Gastroesophageal sphincter (tissue), 4 donors: ENCODE data around the gene SRP14. TPM values are rescaled to one million over a fixed set of nuclear protein-coding genes. Genes with fewer than 3 reads are reported as not detected.

ENCODE experiments used
- ATAC-seq: fragments of 150-250 bp; one replicate; pipeline ENCODE4 v1.9.1; 2016; ENCODE audit warnings: mild to moderate bottlenecking, moderate library complexity
- H3K27ac ChIP-seq, 4 donors: fragments of 200-600 bp; sonication (generic) in 3 of 4; 1 replicate in 3 of 4; 2 replicates in 1 of 4; pipeline ENCODE4 v1.5.1; 2016 to 2019
- H3K27me3 ChIP-seq: fragments of 200-600 bp; sonication (generic); one replicate; pipeline ENCODE4 v1.5.1; 2019
- H3K36me3 ChIP-seq, 2 donors: fragments of 200-600 bp; sonication (generic); one replicate each; pipeline ENCODE4 v1.5.1; 2019; ENCODE audit warnings: control low read depth in 1 of 2
- H3K4me1 ChIP-seq, 3 donors: fragments of 200-600 bp; sonication (generic); 1 replicate in 2 of 3; 2 replicates in 1 of 3; pipeline ENCODE4 v1.5.1; 2016 to 2019; ENCODE audit warnings: control low read depth in 2 of 3
- H3K4me3 ChIP-seq, 2 donors: fragments of 200-600 bp; sonication (generic); one replicate each; pipeline ENCODE4 v1.5.1; 2019; ENCODE audit warnings: mild to moderate bottlenecking in 1 of 2, moderate library complexity in 1 of 2
- H3K9me3 ChIP-seq, 3 donors: fragments of 200-600 bp; sonication (generic); one replicate each; pipeline ENCODE4 v1.5.1; 2017 to 2019; ENCODE audit warnings: control low read depth in 2 of 3
- EP300 ChIP-seq: sonication (generic); formaldehyde crosslinking; IDR thresholded peaks from one replicate; pipeline ENCODE4 v1.6.1; 2017; ENCODE audit warnings: antibody characterized with exemption, mild to moderate bottlenecking
- POLR2A ChIP-seq, 2 donors: fragments of 450-650 bp; IDR thresholded peaks; one replicate each; pipeline ENCODE4 v1.6.1; 2017; ENCODE audit warnings: antibody characterized with exemption in 2 of 2, mild to moderate bottlenecking in 2 of 2, moderate library complexity in 1 of 2
- POLR2AphosphoS5 ChIP-seq: sonication (generic); formaldehyde crosslinking; IDR thresholded peaks from one replicate; pipeline ENCODE4 v1.6.1; 2017; ENCODE audit warnings: antibody characterized with exemption
- WGBS, 2 donors: methylation state at CpG; one replicate each; pipeline ENCODE4 v1.1.5; 2018; ENCODE audit warnings: low coverage in 1 of 2; 5-methylcytosine and 5-hydroxymethylcytosine counted together
- total RNA-seq, 4 donors: library from RNA; depleted of rRNA; stranded (reverse); fragments of >200 nt; gene quantifications; one replicate each; pipeline ENCODE4 v1.1.0, GENCODE V29; 2016
- TF ChIP-seq, protein P1 (sequence below), 4 experiments: fragments of 200-600 bp in 2 of 4; fragments of 450-650 bp in 2 of 4; sonication (generic) in 1 of 4; IDR thresholded peaks; one replicate each; pipeline ENCODE4 v1.5.1; 2017 to 2019; ENCODE audit warnings: antibody characterized with exemption in 4 of 4, mild to moderate bottlenecking in 2 of 4, moderate library complexity in 2 of 4

The SRP14 gene
- total RNA-seq, 4 donors from 2014 or later = 290 to 425 (median 324) TPM

GRCh38 chr15:40046721-40047414 lies 7.9 kb upstream of the SRP14 start:
- no peak overlapping the region for H3K4me3 ChIP-seq
- no peaks in the 10 kb centered on the region for H3K9me3 ChIP-seq
- ATAC-seq = no peak
- TF ChIP-seq POLR2A (IDR thresholded peaks at IDR 0.05) = no peak
- no peak for TF ChIP-seq EP300
- TF ChIP-seq POLR2AphosphoS5 = no peak
- TF ChIP-seq, protein P1, sequence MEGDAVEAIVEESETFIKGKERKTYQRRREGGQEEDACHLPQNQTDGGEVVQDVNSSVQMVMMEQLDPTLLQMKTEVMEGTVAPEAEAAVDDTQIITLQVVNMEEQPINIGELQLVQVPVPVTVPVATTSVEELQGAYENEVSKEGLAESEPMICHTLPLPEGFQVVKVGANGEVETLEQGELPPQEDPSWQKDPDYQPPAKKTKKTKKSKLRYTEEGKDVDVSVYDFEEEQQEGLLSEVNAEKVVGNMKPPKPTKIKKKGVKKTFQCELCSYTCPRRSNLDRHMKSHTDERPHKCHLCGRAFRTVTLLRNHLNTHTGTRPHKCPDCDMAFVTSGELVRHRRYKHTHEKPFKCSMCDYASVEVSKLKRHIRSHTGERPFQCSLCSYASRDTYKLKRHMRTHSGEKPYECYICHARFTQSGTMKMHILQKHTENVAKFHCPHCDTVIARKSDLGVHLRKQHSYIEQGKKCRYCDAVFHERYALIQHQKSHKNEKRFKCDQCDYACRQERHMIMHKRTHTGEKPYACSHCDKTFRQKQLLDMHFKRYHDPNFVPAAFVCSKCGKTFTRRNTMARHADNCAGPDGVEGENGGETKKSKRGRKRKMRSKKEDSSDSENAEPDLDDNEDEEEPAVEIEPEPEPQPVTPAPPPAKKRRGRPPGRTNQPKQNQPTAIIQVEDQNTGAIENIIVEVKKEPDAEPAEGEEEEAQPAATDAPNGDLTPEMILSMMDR (IDR thresholded peaks at IDR 0.05) = no peak
- H3K27me3 ChIP-seq = no peaks in the 10 kb centered on the region
- no peaks in the 10 kb centered on the region for H3K36me3 ChIP-seq
- H3K27ac ChIP-seq = peak overlapping the region in 3 of 4 donors; percentile 36 to 63 (median 60)
- peaks cover 0 to 50% (median 22%) of the 10 kb centered on the region in 3 donors for H3K4me1 ChIP-seq
- 87 to 100% methylated on average over 1 to 4 of the region's 5 CpGs for WGBS, 2 donors

GRCh38 chr15:40045572-40046217 lies 6.7 kb upstream of the SRP14 start:
- no peaks in the 10 kb centered on the region for H3K9me3 ChIP-seq
- peak overlapping the region in 3 of 4 donors; percentile 44 to 61 (median 56) for H3K27ac ChIP-seq
- no peaks in the 10 kb centered on the region for H3K27me3 ChIP-seq
- TF ChIP-seq POLR2A (IDR thresholded peaks at IDR 0.05) = no peak
- TF ChIP-seq POLR2AphosphoS5 = no peak
- no peak for TF ChIP-seq EP300
- TF ChIP-seq, protein P1 (IDR thresholded peaks at IDR 0.05) = no peak
- WGBS, 2 donors = 52 to 58% methylated on average over 3 to 5 of the region's 6 CpGs
- peak; percentile 5 for ATAC-seq
- H3K4me1 ChIP-seq = peaks cover 0 to 45% (median 22%) of the 10 kb centered on the region in 3 donors
- H3K4me3 ChIP-seq = no peak overlapping the region
- no peaks in the 10 kb centered on the region for H3K36me3 ChIP-seq

DNA sequence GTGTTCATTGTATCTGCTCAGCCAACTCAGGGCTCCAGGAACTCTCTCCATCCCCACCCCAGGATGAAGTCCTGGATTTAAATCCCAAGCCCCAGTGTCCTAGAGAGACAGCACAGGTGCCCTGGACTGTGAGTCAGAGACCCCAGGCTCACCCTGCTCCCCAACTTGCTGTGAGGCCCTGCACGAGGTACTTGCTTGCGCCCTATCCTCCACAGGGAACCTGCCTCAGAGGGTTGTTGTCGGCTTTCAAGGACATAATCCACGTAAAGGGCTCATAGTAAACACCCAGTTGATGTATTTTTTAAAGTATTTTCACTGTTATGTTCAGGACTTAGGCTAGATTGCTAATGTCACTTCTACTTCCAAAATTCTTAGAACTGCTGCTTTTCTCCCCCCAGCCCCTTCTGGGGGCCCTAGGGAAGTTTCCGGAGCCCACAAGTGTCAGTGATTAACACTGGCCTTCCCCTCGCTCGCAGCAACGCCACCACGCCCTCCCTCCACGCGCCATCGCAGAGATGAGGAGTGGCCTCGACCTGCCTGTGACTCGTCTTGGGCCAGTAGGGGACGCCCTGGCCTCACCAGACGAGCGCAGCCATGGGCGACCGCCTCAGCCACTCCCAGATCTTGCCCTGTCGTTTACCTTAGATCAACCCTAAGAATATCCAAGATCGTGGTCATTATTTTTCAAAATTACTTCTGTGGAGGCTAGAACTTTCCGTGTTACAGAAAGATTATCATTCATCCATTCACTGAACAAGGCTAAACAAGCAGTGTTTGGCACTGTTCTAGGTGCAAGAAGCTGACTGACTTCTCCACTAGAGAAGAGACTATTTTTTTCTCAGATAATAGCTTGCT lies 6.0 kb upstream of the SRP14 start:
- H3K9me3 ChIP-seq = no peaks in the 10 kb centered on the region
- H3K4me3 ChIP-seq = peak overlapping the region in 1 of 2 donors; percentile 27
- peaks cover 0 to 52% (median 24%) of the 10 kb centered on the region in 3 donors for H3K4me1 ChIP-seq
- peak; percentile 95 for ATAC-seq
- 0 to 1% methylated on average over 2 to 20 of the region's 22 CpGs for WGBS, 2 donors
- H3K27ac ChIP-seq = peak overlapping the region in 3 of 4 donors; percentile 44 to 61 (median 56)
- peak; percentile 69 for TF ChIP-seq POLR2AphosphoS5
- no peak for TF ChIP-seq POLR2A (IDR thresholded peaks at IDR 0.05)
- TF ChIP-seq, protein P1 (IDR thresholded peaks at IDR 0.05) = peak in 3 of 4 experiments; percentile 88 to 97 (median 91)
- H3K36me3 ChIP-seq = no peaks in the 10 kb centered on the region
- no peaks in the 10 kb centered on the region for H3K27me3 ChIP-seq

DNA sequence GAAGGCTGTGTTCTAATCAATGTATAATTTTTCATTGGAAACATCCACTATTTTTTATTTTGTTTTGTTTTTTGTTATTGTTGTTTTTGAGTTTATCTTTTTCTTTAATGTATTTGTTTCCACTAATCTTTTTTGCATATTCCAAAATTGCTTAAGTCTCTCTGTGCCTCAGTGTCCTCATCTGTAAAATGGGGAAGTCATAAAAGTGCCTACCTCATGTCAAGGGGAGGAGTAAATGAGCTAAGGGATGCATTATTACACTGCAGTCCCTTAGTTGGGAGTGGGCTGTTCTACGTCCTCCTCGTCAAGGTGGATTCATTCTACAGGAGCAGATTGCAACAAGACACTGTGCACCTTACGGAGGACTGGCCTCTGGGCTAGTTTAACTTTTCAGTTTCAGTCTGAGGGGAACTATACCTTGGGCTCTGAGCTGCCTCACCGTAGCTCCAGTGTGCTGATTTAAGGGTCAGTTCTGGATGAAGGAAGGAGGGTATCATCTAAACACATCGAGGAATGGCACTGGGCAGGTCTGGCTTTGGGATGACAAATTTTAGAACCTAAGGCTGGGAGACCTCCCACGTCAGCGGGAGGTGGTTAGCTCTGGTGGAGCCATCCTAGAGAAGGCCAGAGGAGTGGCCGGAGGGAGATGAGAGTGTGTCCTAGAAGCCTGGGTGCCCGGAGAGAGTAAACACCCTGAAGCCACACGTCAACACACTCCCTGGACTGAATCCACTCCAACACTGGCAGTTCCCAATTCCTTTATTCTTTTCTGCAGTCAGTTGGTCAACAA lies 5.1 kb upstream of the SRP14 start:
- peak overlapping the region in 2 of 4 donors; percentile 56 to 61 for H3K27ac ChIP-seq

More for the DNA sequence above, 5.1 kb upstream of the SRP14 start:
- TF ChIP-seq, protein P1 (IDR thresholded peaks at IDR 0.05) = no peak
- TF ChIP-seq POLR2A (IDR thresholded peaks at IDR 0.05) (no peak), POLR2AphosphoS5 (no peak), EP300 (no peak)
- WGBS, 2 donors = 52 to 70% methylated on average over 5 to 7 of the region's 10 CpGs
- Histone ChIP-seq H3K4me1 (peaks cover 0 to 57% (median 25%) of the 10 kb centered on the region in 3 donors), H3K36me3 (no peaks in the 10 kb centered on the region), H3K4me3 (no peak overlapping the region), H3K9me3 (no peaks in the 10 kb centered on the region), H3K27me3 (no peaks in the 10 kb centered on the region)
- ATAC-seq = no peak
